NCI-H2227 treated with DMSO at 0.1 percent for 48 hours (cell line): ENCODE measurements around the gene FBLN1.
"Not testable (repeated sequence)": the region's sequence is repeated elsewhere in the genome, so short reads cannot be mapped to it uniquely, and the experiment has no call there.

Experiments
- DNase-seq: peaks from one replicate; lab custom pipeline; 2025; lab: John Stamatoyannopoulos, UW

FBLN1 gene

DNA sequence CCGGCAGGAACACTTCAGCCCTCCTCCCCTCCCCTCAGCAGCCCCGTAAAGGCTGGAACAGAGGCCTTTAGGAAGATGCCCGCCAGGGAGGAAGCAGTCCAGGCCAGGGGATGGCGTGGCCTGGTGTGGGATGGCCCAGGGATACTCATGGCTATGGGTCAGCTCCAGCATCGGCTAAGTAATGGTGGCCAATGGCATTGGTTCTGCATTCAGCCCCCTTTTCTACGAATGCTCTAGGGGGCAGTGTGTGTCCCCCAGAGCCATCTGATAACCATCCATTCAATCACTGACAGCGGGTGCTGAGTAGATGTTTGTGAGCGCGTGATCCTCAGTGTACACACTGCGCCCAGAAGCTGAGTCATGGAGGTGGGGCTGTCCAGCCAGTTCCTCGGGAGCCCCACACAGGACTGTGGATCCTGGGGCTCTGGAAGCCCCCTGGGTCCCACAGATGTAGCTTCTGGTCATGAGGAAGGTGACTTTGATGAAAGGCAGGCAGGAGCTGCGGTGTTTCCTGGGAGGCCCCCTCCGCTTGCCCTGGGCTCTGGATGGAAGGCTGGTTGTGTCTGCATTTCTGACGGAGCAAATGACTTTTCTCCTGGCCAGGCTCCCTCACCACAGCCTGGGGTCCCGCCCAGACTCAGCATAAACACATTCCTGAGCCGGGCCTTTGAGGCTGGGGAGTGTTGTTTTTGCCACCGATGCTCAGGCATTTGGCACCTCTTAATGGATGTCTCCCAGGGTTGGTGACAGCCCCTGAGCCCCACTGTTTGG is 46.5 kb downstream of the FBLN1 start:
- DNase-seq: no peak

DNA sequence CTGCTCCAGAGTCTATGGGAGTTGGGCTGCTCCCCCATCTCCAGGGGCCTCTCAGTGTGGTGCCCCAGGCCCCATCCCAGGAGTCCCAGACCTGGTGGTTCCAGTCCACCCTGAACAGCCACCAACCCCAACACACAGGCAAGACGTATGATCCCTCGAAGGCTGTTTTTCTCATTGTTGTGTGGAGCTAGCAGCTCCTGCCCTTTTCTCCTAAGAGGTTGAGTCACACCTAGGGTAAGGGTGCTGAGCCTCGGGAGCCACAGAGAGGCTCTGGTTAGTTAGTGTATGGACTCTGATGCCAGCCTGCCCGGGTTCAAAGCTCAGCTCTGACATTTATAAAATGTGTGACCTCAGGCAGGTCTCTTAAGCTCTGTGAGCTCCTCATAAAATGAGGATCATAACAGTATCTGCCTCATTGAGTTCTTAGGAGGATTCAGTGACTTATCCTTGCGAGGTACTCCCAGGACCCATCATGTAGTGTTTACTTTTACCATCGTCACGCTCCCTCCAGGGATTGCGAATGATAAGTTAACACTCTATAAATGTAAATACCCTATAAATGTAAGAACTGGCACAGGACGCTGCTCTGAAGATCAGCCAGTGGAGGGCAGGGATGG is 47.2 kb downstream of the FBLN1 start:
- DNase-seq: no peak

DNA sequence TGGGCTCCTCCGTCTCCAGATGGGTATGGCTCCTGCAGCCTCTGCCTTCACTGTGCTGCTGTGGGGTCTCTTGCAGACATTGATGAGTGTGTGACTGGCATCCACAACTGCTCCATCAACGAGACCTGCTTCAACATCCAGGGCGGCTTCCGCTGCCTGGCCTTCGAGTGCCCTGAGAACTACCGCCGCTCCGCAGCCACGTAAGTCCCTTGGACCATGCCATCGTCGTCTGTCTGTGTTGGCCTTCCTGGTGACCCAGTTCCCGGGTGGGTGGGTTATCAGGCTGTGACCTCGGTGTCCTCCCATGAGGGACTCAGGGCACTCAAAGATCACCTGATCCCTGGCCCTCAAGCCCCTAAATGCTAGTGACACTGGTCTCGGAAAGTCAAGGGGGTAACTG is 47.7 kb downstream of the FBLN1 start:
- DNase-seq: no peak

DNA sequence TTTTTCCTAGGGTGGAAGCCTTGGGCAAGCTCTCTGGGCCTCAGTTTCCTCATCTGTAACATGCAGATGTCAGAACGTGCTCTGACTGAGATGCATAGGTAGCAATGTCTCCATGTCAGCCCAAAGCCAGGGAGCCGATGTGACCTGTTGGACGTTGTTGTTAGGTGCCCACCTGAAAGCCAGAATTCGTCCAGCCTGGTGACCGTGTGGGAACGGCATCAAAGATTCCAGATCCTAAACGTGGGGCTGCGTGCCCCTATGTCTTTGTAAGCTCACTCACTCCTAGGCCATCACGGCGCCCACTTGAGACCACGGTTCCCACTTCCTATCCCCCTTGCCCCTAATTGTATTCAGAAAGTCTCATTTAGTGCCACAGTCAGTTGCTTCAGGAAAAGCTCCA is 48.2 kb downstream of the FBLN1 start:
- no peak for DNase-seq

DNA sequence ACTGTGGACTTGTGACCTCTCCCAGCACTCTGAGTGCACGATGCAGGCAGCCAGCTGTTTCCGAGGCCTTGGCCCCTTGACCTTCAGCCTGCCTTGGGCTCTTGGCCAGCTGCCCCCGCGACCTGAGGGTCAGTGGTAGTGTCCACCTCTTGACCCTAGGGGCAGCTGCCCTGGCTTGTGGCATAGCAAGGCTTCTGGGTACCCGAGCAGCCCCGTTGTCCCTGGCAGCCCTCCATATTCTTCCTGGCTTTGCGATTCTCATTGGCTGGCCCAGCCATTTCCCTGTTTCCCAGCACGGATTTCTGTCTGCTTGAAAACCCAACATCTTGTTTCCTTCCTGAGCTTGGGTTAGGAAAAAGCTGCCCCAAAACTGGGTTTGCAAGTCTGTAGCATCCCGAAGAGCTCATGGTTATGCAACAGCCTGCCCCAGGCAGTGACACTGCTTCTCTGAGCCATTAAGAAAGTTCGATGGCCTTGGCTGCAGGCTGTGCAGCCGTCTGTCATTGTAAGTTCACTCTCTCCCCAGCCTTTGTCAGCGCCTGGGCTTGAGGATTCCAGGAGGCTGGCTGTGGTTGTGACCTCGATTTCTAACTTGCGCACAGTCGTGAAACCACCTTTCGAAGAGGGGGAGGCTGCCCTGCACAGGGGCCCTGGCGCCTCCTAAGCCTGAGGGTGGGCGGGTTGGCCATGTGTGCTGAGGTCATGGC is 48.8 kb downstream of the FBLN1 start:
- no peak for DNase-seq

DNA sequence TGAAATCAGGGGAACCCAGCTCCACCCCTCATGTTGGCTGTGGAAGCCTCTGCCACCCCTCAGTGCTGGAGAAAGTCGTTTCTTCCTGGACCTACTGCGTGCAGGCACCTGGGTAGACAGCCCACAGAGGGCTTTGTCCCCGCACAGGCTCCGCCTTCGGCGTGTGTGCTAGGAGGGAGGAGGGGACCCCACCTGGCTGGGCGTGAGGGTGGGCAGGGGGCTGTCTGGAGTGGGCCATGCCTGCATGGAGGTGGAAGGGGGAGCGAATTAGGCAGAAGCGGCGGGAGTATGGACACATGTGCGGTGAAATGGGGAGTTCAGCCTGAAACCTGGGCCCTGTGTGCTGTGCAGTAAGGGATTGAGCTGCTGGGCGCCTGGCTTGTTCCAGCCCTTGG is 49.3 kb downstream of the FBLN1 start:
- no peak for DNase-seq

DNA sequence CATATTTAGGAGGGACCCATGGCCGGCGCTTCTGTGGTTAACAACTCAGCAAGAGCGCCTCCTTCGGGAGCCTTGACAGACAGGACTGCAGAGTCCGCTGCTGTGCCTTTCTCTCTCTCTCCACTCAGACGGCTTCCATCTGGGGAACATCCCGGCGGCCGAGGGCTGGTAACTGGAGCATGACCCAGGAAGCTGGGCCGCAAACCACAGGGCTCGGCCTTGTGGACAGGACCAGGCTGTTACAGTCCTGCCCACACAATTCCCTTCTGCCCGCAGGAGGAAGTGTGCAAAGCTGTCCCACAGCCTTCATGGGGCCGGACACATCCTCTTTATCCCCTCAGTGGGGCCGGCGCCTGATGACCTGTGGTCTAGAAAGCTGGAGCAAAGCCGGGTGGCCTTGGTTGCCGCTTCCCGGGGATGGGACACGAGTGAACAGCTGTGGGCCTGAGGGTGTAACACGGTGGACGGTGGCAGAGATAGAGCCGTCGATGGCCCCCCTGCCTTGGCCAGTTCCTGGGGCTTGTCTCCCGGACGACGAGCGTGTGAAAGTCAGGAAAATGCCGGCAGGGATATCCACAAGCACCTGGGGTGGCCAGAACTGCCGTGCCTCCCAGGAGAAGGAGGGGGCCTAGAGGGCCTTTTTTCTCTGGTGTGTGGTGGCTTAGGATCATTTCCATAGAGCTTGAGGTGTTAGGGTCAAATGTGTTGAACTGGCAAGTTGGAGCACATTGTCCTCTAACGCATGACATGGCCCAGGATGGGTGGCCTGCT is 50.1 kb downstream of the FBLN1 start:
- DNase-seq: no peak

DNA sequence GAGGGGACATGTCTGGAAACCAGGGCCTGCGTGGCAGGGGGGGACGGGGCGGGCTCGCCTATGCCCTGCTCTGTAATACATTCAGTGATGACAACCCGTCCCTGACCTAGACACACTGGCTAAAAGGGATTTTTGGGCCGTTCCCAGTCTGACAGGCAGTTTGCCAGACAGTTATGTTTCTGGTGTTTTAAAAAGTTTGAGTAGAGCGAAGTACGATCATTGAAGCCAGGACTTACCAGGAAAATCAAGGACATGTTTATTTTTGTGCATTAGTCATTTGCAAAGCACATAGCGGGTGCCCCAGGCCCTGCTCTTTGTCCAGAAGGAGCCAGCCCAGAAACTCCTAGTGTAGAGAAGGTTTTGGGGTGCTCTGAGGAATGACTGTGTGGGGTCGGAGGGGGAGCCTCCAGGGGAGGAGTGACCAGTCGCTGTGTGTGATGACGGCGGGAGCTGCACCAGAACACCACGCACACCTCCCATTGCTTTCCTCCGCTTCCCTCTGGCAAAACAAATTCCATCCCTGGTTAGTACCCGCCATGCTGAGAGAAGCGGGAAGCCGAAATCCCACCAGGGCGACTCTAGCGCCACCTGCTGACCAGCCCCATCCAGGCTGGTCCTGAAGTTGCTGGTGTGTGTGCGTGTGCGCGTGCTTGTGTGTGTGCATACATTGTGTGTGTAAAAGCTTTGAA is 50.8 kb downstream of the FBLN1 start:
- peak; percentile 29 for DNase-seq

DNA sequence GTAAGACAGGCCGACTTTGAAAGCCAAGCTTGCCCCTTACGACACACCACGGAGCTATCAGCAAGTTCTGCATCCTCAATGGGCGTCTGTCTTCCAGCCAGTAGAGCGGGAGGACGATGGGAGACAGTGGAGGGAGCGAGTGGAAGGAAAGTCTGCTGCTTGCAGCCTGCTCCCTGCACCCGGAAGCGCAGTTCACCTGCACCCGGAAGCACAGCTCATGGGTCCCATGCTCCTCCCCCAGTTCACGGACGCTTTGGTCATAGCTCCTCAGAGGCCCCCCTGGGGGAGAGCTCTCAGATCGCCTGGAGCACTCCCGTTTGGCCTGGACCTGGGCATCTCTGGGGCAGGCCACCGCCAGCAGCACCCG is 51.3 kb downstream of the FBLN1 start:
- DNase-seq: no peak

DNA sequence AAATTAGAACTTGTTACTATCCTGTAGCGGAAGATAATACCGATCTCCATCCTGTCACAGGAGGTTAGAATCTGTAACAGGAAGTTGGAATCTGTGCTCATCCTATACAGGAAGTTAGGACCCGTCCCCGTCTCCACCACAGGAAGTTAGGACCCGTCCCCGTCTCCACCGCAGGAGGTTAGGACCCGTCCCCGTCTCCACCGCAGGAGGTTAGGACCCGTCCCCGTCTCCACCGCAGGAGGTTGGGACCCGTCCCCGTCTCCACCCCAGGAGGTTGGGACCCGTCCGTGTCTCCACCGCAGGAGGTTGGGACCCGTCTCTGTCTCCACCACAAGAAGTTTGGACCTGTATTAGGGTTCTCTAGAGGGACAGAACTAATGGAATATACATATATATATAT is 52.2 kb downstream of the FBLN1 start:
- DNase-seq: no peak

DNA sequence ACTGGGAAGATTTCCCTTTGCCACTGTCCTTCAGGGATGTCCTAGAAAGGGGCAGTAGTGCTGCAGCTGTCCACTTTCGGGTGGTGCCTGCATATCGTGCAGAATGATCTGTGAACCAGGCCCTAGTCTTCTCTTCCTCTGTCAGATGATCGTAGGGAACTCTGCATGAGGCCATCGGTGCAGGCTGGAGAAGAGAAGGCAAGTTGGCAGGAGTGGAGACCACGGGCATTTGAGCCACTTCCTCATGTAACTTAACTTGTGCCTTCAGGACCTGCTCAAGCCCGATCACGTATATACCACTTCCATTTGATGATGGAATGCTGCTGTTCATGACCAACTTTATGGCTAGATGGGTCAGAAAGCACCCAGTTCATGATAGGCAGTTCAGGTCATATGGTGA is 55.2 kb downstream of the FBLN1 start:
- DNase-seq: not testable (repeated sequence)

DNA sequence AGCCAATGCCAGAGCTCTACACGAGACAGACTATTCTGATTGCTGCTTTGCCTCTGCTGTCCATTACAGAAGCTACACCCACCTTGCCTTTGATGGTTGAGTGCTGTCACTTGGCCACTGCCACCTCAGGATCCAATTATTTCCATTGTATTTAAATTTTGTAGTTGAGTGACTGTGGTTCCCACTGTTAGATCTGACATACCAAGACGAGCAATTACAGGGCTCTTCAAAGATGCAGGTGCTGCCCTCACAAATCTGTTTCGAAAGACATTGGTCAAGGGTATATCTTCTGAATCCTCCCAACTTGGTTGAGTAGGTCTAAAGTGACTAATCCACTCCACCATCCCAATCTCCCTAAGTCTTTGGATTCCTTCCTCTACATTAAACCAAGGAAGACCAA is 57.4 kb downstream of the FBLN1 start:
- not testable (repeated sequence) for DNase-seq

DNA sequence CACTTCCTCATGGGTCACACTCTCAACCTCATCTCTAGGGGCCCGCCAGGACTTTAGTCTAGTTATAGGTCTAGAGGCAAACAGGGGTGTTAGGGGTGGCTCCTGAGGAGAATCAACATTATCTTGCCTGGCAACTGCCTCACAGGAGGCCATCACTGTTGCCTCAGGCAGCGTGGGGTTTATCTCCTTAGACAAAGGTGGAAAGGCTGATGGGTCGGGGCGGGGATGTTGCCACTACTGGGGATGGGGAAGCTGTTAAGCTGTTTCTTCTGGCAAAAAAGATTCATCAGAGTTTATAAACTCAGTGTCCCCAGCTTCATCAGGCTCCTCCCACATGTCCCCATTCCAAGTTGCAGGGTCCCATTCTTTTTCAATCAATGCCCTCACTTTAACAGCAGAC is 58.1 kb downstream of the FBLN1 start:
- DNase-seq: not testable (repeated sequence)

DNA sequence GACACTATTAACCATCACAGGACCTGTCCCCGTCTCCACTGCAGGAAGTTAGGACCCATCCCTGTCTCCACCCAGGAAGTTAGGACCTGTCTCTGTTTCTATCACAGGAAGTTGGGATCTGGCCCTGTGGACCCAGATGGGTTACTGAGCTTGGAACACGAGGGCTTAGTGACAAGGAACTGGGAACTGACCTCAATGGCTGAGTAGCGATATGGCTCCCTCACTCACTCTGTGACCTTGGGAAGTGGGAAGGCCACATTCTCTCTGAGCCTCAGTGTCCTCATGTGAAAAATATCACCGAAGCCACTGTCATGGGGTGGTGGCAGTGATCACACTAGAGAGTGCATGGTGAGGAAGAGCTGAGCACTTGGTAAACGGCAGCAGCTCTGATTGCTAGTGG is 59.4 kb downstream of the FBLN1 start:
- no peak for DNase-seq

DNA sequence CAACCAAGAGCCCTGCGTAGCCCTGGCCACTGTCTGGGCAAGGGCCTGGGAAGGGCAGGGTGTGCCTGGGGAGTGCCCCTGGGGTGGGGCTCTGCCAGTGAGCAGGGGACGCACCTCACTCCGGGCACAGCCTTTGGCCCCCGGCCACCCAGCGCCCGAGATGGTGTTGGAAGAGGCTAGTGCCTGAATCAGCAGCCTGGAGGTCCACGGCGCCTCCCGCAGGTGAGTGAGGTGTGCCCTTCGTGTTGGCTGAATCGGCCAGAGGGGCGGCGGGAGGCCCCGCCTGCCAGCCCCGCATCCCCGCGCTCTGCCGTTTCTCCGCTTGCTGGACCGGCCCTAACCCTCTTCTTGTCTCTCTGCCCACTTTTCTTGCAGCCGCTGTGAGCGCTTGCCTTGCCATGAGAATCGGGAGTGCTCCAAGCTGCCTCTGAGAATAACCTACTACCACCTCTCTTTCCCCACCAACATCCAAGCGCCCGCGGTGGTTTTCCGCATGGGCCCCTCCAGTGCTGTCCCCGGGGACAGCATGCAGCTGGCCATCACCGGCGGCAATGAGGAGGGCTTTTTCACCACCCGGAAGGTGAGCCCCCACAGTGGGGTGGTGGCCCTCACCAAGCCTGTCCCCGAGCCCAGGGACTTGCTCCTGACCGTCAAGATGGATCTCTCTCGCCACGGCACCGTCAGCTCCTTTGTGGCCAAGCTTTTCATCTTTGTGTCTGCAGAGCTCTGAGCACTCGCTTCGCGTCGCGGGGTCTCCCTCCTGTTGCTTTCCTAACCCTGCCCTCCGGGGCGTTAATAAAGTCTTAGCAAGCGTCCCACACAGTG is 60.1 kb downstream of the FBLN1 start:
- no peak for DNase-seq

DNA sequence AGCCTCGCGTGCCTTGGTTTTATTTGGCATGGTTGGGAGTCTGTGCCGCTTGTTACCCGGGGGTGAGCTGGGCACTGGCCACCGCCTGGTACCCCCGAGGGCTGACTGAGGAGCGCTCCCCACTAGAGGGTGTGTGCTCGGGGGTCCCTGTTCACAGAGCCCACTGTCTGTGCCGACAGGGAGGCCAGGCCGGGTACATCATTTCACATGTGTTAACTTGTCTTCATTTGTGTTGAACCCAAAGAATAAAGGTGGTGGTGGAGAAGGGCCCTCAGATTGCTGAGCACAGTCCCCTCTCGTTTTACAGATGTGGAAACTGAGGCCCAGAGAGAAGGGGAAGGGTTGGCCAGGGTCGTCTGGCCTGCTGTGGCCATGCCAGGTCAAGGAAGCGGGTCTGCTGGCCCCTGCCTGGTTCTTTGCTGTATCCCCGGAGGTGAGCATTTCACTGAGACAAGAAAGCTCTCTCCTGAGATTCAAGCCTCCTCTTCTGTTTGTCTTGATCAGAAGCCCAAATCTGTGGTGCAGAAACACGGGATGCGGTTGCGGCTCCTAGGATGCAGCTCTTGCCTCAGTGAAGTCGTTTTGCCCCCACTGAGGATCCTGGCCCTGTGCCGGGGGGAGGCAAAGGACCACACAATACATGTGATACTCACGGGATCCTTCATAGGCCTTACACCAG is 60.8 kb downstream of the FBLN1 start:
- DNase-seq: no peak

DNA sequence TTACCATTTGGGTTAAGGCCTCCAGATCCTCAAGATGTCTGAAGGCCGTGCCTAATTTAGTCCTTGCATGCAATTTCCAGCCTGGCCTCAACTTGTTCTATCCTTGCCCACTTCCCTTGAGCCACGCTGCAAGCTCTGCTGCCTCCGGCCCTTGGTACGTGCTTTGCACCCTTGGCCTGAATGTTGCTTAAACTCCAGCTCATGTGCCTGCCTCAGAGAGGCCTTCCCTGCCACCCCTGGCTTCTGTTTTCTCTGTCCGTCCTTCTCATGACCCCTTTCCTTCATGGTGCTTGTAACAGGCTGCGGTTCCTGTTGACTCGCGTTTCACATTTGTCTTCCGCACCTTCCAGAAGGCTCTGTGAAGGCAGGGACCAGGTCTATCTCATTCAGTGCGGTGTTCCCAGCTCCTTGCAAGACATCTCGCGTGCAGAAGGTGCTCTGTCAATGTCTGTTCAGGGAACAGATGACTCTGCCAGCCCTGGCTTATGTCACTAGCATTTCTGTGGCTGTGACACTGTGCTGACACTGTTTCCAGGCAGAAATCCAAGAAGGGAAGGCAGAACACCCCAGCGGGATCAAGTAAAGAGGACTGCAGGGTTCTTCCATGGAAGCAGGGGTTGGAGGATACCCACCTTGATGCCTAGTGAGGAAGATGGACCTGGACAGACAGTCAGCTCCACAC is 61.8 kb downstream of the FBLN1 start:
- no peak for DNase-seq

DNA sequence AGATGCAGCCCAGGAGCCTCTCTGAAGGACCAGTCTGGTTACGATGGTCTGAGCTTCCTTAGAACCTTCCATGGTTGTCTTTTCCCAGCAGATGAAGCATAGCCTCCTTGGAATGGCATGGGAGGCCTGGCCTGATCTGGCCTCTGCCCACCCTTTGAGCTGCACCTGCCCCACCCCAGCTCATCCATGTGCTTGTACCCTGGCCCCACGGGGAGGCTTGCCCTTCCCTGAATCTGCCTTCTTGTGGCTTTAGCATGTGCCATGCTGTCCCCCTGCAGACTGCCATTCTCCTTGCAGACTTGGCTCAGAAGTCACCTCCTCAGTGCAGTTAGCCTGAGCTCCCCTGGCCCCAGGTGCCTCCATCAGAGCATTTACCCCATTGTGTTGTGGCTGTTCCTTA is 62.5 kb downstream of the FBLN1 start:
- DNase-seq: no peak

DNA sequence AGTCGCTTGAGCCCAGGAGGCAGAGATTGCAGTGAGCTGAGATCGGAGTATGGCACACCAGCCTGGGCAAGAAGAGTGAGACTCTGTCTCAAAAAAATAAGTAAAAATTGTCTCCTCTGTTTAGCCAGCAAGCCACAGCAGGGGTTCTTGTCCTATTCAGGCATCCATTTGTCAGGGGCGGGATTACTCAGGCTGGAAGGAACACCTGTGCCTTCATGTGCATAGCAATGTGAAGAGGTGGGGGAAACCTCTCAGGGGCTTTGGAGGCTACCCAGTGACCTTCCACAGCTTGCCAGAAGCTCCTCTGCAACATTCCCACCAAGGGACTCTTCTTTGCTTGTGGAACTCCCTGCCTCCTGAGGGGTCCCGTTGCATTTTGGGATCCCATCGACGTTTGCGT is 63.3 kb downstream of the FBLN1 start:
- DNase-seq: no peak

DNA sequence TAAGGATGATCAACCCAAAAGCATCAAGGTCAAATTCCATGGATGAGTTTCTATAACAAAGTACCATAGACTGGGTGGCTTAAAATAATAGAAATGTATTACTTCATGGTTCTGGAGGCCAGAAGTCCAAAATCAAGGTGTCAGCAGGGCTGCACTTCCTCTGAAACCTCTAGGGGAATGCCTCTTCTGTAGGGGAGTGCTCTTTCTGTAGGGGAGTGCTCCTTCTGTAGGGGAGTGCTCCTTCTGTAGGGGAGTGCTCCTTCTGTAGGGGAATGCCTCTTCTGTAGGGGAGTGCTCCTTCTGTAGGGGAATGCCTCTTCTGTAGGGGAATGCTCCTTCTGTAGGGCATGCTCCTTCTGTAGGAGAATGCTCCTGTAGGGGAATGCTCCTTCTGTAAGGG is 65.5 kb downstream of the FBLN1 start:
- no peak for DNase-seq
